Panc1 (cell line): Measurements from ENCODE around the gene VSNL1. TPM values are rescaled to one million over a fixed set of nuclear protein-coding genes. Genes with fewer than 3 reads are reported as not detected.

Experiments used
- ATAC-seq: fragments of 200-7000 bp; cut with Tn5 transposase; 2 replicates; pipeline ENCODE4 v1.9.1; 2020; ENCODE audit warnings: mild to moderate bottlenecking, moderate library complexity
- BruUV-seq: library from RNA; stranded (reverse); fragments of 400-500 nt; replicated peaks from 2 replicates; lab custom pipeline; 2021; lab: Mats Ljungman, UMichigan
- CTCF ChIA-PET: fragments of 300-600 bp; sonication (Branson Sonifier 250); formaldehyde crosslinking; loops from one replicate; lab custom pipeline; 2022; ENCODE audit warnings: antibody characterized with exemption; lab: Charles Lee
- POLR2A ChIA-PET: fragments of 300-600 bp; sonication (Branson Sonifier 250); formaldehyde crosslinking; loops from one replicate; lab custom pipeline; 2022; ENCODE audit warnings: antibody characterized with exemption; lab: Charles Lee
- DNase-seq: peaks from one replicate; pipeline ENCODE4 v3.0.0-alpha.2; 2010; ENCODE audit warnings: low read depth, low spot score
- H3K27ac ChIP-seq: 2 replicates; pipeline ENCODE4 v1.5.1; 2011; ENCODE audit warnings: mild to moderate bottlenecking, low read length, inconsistent platforms
- H3K27me3 ChIP-seq: fragments of 200-500 bp; sonication (Bioruptor generic); 2 replicates; pipeline ENCODE4 v1.6.0; 2014; ENCODE audit warnings: low read length, inconsistent platforms; ENCODE audit not compliant: control insufficient read depth, insufficient read depth
- H3K36me3 ChIP-seq: fragments of 200-500 bp; sonication (Bioruptor generic); 2 replicates; pipeline ENCODE4 v1.5.1; 2014; ENCODE audit warnings: inconsistent platforms, mild to moderate bottlenecking, low read length, moderate library complexity; ENCODE audit not compliant: control insufficient read depth, insufficient read depth
- H3K4me1 ChIP-seq: 2 replicates; pipeline ENCODE4 v1.5.1; 2011; ENCODE audit warnings: inconsistent platforms, mild to moderate bottlenecking, low read length, moderate library complexity; ENCODE audit not compliant: control insufficient read depth, insufficient read depth
- H3K4me3 ChIP-seq, 2 experiments: 2 replicates each; pipeline ENCODE4 v1.5.1; 2011 to 2012; ENCODE audit warnings: low read depth in 2 of 2, low read length in 2 of 2, mild to moderate bottlenecking in 2 of 2, inconsistent platforms in 1 of 2, moderate library complexity in 1 of 2
- H3K9me3 ChIP-seq: fragments of 200-500 bp; sonication (Bioruptor generic); 2 replicates; pipeline ENCODE4 v1.5.1; 2014; ENCODE audit warnings: low read depth, mild to moderate bottlenecking, inconsistent platforms, low read length, moderate library complexity; ENCODE audit not compliant: control insufficient read depth, insufficient read depth
- POLR2AphosphoS5 ChIP-seq: IDR thresholded peaks from 2 replicates; pipeline ENCODE4 v1.6.1; 2012; ENCODE audit warnings: mild to moderate bottlenecking, low read depth, low read length, moderate library complexity
- REST ChIP-seq, 2 experiments: IDR thresholded peaks; 2 replicates each; pipeline ENCODE4 v1.6.1; 2011 to 2012; ENCODE audit warnings: low read depth in 2 of 2, control low read depth in 1 of 2, low read length in 1 of 2, mild to moderate bottlenecking in 1 of 2, moderate library complexity in 1 of 2; ENCODE audit not compliant: insufficient read depth in 1 of 2
- SIN3A ChIP-seq: IDR thresholded peaks from 2 replicates; pipeline ENCODE4 v1.6.1; 2012; ENCODE audit warnings: low read depth, mild to moderate bottlenecking, low read length, moderate library complexity, borderline replicate concordance; ENCODE audit not compliant: insufficient read depth
- TCF7L2 ChIP-seq: IDR thresholded peaks from 2 replicates; pipeline ENCODE4 v1.6.1; 2011; ENCODE audit warnings: mild to moderate bottlenecking, low read depth, low read length, inconsistent platforms
- in situ Hi-C: cut with HindIII; loops from 2 replicates; pipeline ENCODE4 v1.10.0; 2016; ENCODE audit warnings: low sequenced_read_pairs, low pct_unique_long_range_greater_than_20kb
- intact Hi-C: fragments of 100-400 bp; cut with micrococcal nuclease; formaldehyde crosslinking; loops from one replicate; pipeline ENCODE4 v1.10.0; 2022; ENCODE audit not compliant: unreplicated experiment
- total RNA-seq: library from RNA; stranded (reverse); gene quantifications from one replicate; pipeline ENCODE4 v1.2.1, GENCODE V29; 2021; ENCODE audit not compliant: unreplicated experiment
- TF ChIP-seq, protein P1 (sequence below): fragments of 450-650 bp; IDR thresholded peaks from 2 replicates; pipeline ENCODE4 v1.5.1; 2017; ENCODE audit warnings: mild to moderate bottlenecking

The VSNL1 gene
- total RNA-seq, 1 experiment from 2014 or later, result not detected

DNA sequence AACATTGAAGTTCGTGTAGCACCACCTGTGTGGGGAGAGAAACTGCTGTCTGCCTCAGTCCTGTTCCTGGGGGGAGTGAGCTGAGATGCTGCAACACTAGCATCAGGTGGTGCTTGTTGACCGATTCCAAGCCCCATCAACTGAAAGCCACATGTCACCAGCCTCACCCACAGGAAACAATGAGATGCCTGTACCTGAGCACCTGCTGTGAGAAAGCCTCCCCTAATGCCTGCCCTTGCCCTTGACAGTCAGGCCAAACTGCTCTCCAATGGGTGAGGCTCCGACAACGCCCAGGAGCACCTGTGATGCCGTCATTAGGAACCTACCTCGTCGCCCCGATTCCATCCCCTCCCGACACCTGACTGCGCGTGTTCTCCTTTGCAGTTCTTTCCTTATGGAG lies 108.5 kb downstream of the VSNL1 start:
- Histone ChIP-seq H3K27ac (no peak overlapping the region), H3K4me1 (no peaks in the 10 kb centered on the region), H3K36me3 (no peaks in the 10 kb centered on the region), H3K27me3 (no peaks in the 10 kb centered on the region), H3K9me3 (no peaks in the 10 kb centered on the region), H3K4me3 (no peak overlapping the region)
- DNase-seq (no peak), ATAC-seq (no peak)
- no peak for TF ChIP-seq TCF7L2
- TF ChIP-seq REST (IDR thresholded peaks at IDR 0.05; ENCODE audit: insufficient read depth in 1 of 2, low read depth in 2 of 2, low read length in 1 of 2), result no peak
- no peak for TF ChIP-seq POLR2AphosphoS5
- TF ChIP-seq SIN3A, result no peak
- TF ChIP-seq, protein P1, sequence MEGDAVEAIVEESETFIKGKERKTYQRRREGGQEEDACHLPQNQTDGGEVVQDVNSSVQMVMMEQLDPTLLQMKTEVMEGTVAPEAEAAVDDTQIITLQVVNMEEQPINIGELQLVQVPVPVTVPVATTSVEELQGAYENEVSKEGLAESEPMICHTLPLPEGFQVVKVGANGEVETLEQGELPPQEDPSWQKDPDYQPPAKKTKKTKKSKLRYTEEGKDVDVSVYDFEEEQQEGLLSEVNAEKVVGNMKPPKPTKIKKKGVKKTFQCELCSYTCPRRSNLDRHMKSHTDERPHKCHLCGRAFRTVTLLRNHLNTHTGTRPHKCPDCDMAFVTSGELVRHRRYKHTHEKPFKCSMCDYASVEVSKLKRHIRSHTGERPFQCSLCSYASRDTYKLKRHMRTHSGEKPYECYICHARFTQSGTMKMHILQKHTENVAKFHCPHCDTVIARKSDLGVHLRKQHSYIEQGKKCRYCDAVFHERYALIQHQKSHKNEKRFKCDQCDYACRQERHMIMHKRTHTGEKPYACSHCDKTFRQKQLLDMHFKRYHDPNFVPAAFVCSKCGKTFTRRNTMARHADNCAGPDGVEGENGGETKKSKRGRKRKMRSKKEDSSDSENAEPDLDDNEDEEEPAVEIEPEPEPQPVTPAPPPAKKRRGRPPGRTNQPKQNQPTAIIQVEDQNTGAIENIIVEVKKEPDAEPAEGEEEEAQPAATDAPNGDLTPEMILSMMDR, result no peak
- in situ Hi-C loops (no loop called here), intact Hi-C loops (no loop called here)
- no TSS peak for BruUV-seq
- CTCF ChIA-PET, result no interaction called here
- POLR2A ChIA-PET, result no interaction called here

- no peak for ATAC-seq
- in situ Hi-C loops (no loop called here), intact Hi-C loops (no loop called here)
- Histone ChIP-seq H3K27ac (no peak overlapping the region), H3K4me1 (no peaks in the 10 kb centered on the region), H3K9me3 (no peaks in the 10 kb centered on the region), H3K4me3 (no peak overlapping the region), H3K27me3 (no peaks in the 10 kb centered on the region), H3K36me3 (no peaks in the 10 kb centered on the region)
- POLR2A ChIA-PET, result no interaction called here
- no peak for DNase-seq
- CTCF ChIA-PET, result no interaction called here
- no TSS peak for BruUV-seq
- no peak for TF ChIP-seq TCF7L2
- TF ChIP-seq POLR2AphosphoS5, result no peak
- no peak for TF ChIP-seq REST (IDR thresholded peaks at IDR 0.05; ENCODE audit: insufficient read depth in 1 of 2, low read depth in 2 of 2, low read length in 1 of 2)
- TF ChIP-seq SIN3A, result no peak
- TF ChIP-seq, protein P1, result no peak
Observed at GRCh38 chr2:17652681-17653394, 112.3 kb downstream of the VSNL1 start.
